Kidney capillary endothelial cell (primary cell): ENCODE results near the gene COL28A1.
"Not testable (repeated sequence)": the region's sequence is repeated elsewhere in the genome, so short reads cannot be mapped to it uniquely, and the experiment has no call there.

ENCODE experiments used
- DNase-seq: peaks from one replicate; pipeline ENCODE4 v3.0.0-alpha.2; 2018; ENCODE audit warnings: low spot score

COL28A1 gene

DNA sequence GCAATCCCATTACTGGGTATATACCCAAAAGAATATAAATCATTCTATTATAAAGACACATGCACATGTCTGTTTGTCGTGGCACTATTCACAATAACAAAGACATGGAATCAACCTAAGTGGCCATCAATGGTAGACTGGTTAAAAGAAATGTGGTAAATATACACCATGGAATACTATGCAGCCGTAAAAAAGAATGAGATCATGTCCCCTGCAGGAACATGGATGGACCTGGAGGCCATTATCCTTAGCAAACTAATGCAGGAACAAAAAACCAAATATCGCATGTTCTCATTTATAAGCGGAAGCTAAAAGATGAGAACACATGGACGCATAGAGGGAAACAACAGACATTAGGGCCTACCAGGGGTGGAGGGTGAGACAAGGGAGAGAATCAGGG lies 25.9 kb upstream of the COL28A1 start:
- not testable (repeated sequence) for DNase-seq

DNA sequence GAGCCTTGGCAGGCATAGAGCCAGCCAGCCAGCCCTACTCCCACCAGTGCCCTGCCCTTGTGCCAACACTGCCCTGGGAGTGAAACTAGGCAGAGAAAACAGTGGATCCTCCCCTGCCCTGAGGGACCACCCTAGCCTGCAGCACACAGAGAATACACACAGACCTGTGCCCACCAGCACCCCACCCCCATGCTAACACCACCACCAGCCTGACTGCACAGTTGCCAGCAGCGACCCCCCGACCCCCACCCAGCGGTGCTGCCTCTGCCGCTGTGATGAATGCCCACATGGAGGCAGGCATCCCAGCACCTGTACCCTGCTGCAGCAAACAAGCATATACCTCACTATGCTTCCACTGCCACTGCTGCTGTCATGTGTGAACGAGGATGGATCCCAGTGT lies 21.6 kb upstream of the COL28A1 start:
- no peak for DNase-seq

- DNase-seq: no peak
Measured at GRCh38 chr7:7556852-7557251, 21.2 kb upstream of the COL28A1 start.

GRCh38 chr7:7554649-7555575 lies 19.2 kb upstream of the COL28A1 start:
- no peak for DNase-seq

DNA sequence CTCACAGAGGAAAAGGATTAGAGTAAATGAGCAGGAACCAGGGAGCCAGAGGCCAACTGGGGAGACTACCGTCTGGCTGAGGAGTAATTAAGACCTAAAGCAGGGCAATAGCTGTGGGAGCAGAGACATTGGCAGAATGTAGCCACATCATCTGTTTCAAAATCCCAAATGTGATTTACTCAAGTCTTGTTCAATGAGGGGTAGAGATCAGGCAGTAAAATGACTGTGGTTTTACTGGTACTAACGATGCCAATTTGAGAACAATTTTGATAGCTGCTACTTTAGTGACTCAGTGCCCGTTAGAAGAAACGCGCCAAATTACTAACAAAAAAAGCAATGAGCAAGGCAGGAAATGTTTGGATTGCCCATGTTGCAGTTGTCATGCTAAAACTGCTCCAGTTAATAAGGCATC lies 18.4 kb upstream of the COL28A1 start:
- no peak for DNase-seq

- DNase-seq: no peak
Measured at GRCh38 chr7:7553386-7553785, 17.7 kb upstream of the COL28A1 start.

- no peak for DNase-seq
Measured at GRCh38 chr7:7552199-7552598, 16.5 kb upstream of the COL28A1 start.

- no peak for DNase-seq
Measured at GRCh38 chr7:7550663-7551062, 15.0 kb upstream of the COL28A1 start.

GRCh38 chr7:7548407-7548806 lies 12.7 kb upstream of the COL28A1 start:
- no peak for DNase-seq

DNA sequence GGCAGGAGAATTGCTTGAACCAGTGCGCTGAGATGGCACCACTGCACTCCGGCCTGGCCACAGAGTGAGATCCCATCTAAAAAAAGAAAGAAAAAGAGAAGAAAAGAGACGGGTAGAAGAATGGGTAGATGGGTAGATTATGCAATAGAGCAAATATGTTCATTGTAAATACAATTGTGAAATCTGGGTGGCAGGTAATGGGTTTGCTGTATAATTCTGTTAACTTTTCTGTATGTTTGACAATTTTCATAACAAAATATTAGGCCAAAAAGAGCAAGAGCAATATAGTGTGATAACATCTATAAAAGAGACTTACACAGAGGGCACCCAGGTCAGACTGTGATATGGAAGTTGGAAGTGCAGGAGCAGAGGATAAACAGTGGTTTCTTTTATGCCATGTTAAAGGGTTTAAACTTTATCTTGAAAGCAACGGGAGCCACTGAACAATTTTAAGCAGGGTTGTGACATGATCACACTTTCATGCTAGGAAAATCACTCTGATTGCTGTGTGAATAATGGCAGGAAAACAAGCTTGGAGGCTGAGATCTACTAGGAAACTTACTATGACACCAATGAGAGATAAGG lies 6.7 kb upstream of the COL28A1 start:
- no peak for DNase-seq

DNA sequence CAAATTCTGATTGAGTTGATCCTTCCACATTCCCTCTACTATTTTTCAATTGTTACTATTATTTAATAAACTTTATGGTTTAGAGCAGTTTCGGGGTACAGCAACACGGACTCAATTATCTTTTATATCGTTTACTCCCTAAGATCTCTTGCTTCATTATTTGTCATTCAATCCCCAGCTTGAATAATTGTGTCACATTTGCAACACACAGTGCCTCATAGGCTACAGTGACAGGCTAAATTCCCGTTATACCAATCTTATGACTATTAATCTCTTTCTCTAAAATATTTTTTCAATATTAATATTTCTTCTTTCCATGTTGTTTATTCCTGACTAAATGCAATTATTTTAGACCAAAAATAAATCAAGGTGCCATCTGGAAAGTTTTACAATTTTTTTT lies 4.0 kb upstream of the COL28A1 start:
- DNase-seq: no peak

DNA sequence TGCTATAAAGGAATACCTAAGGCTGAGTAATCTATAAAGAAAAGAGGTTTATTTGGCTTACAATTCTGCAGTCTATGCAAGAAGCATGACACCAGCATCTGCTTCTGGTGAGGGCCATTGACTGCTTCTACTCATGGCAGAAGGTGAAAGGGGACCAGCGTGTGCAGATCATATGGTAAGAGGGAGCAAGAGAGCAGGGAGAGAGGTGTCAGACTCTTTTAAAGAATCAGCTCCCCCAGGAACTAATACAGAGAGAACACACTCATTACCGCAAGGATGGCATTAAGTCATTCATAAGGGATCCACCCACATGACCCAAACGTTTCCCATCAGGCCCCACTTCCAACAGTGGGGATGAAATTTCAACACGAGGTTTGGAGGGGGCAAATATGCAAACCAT lies 3.5 kb upstream of the COL28A1 start:
- DNase-seq: no peak

- no peak for DNase-seq
Measured at GRCh38 chr7:7537711-7538110, 2.0 kb upstream of the COL28A1 start.

- no peak for DNase-seq
Measured at GRCh38 chr7:7536396-7537019, 835 bp upstream of the COL28A1 start.

DNA sequence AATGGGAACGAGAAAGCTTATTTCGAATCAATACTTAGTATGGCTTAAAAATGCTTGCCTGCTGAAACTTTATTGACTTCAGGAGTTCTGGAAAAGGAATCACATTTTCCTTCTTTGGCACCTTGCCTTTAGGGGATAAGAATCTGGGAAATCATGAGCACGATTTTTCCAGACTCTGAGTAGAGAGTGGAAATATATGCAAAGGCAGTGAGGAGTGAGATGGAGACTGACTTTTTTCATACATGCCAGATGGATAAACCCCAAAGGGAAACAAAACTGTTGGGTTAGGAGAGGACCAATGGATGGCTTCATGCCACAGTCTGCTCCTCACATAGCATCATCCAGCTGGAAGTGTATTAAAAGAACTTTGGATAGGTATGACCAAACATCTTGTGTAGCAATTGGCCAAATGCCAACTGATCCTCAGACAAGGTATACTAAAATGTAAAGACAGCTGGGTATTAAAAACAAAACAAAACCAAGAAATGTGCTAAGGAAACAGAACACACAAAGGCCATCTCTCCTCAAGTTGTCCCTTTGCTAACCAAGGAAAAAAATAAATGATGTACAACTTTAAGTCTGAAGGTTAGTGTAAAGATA lies 1.7 kb downstream of the COL28A1 start:
- no peak for DNase-seq

- no peak for DNase-seq
Measured at GRCh38 chr7:7529328-7529727, 6.3 kb downstream of the COL28A1 start.

GRCh38 chr7:7527047-7527446 lies 8.6 kb downstream of the COL28A1 start:
- no peak for DNase-seq

- DNase-seq: no peak
Measured at GRCh38 chr7:7526006-7526405, 9.7 kb downstream of the COL28A1 start.

DNA sequence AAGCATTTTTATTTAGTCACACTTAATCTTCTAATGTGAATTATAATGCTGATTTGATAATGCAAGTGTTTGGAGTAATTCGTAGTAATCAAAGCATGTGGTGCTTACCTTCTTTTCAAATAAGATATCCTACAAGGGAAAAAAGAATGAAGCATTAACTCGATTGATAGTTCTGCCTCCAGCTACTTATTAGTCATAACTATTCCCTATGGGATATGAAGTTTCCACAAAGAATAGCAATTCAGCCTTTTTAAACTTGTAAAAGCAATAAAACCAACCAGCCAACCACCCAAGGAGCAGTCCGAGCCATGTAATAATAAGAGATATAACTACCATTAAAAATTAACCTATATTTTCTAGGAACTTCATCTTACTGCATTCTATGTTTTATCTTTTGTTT lies 11.6 kb downstream of the COL28A1 start:
- no peak for DNase-seq

- DNase-seq: no peak
Measured at GRCh38 chr7:7522421-7522820, 13.3 kb downstream of the COL28A1 start.

DNA sequence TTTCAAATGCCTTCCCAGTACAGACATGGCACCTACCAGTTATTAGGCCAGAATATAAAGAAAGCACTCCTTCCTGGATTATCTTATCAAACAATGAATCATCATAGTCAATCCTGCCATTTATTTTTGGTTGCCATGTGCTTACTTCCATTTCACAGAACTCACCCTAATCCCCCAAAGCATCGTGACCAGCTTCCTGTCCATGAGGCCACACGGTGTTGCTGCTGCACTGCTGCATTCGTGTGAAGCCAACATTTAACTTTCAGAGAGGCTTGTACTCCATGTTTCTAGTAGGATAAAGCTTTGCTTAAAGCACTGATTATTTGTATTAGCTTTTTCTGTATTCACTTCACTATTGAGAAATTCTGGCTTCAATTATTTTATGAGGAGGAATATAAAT lies 14.4 kb downstream of the COL28A1 start:
- DNase-seq: no peak

GRCh38 chr7:7519528-7519927 lies 16.1 kb downstream of the COL28A1 start:
- no peak for DNase-seq

- no peak for DNase-seq
Measured at GRCh38 chr7:7519056-7519455, 16.6 kb downstream of the COL28A1 start.
